ENCODE measurements around the gene COX7C. TPM values are rescaled to one million over a fixed set of nuclear protein-coding genes. Genes with fewer than 3 reads are reported as not detected.

The COX7C gene
- total RNA-seq, 2 experiments from 2014 or later: 701 to 738 TPM

DNA sequence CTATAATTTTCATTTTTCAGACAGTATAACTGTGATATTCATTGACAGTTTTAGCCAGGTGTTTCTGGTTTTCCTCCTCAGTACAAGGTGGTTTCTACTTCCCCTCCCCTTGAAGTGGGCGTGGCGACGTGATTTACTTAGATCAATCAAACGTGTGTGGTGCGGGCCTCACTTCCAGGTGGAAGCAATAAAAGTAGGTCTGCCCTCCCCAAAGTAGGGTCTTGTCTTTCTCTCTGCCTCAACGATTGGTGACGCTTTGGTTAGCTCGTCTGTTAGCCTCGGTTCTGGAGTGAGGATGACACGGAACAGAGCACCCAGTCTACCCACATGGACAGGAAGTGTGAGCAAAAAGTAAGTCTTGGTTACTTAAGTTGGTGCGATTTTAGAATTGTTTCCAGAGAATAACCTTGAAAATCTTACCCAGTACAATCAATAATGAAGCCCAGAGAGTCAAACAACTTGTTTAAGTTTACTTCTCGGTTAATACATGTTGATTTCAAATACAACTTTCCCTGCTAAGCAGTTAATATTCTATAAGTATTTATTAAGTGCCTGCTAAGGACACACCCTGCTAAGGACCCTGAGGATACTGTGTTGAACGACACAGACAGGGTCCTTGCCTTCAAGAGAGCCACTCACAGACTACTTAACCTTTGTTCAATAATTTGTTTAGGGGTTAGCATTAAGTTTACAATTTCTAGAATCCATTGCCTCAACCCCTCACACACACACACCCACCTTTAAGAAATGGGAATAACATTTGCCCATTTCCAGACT, 48.4 kb downstream of the COX7C start:
- Mint-ChIP-seq H3K27ac (peak overlapping the region; percentile 44), H3K9me3 (no peaks in the 10 kb centered on the region), H3K27me3 (peaks cover 12% of the 10 kb centered on the region), H3K36me3 (ENCODE audit: low read depth) (no peaks in the 10 kb centered on the region), H3K4me1 (ENCODE audit: low read depth) (peaks cover 2% of the 10 kb centered on the region), H3K4me3 (peak overlapping the region; percentile 46)
- ChIA-PET POLR2A (no interaction called here), CTCF (interaction anchor here (0.7 to 1.2 kb wide), 2 partner anchors 13 to 22 kb away, joined by 3 read pairs; no protein-coding TSS in a partner anchor)
- ATAC-seq: peak; percentile 74
- TF ChIP-seq, protein P1, sequence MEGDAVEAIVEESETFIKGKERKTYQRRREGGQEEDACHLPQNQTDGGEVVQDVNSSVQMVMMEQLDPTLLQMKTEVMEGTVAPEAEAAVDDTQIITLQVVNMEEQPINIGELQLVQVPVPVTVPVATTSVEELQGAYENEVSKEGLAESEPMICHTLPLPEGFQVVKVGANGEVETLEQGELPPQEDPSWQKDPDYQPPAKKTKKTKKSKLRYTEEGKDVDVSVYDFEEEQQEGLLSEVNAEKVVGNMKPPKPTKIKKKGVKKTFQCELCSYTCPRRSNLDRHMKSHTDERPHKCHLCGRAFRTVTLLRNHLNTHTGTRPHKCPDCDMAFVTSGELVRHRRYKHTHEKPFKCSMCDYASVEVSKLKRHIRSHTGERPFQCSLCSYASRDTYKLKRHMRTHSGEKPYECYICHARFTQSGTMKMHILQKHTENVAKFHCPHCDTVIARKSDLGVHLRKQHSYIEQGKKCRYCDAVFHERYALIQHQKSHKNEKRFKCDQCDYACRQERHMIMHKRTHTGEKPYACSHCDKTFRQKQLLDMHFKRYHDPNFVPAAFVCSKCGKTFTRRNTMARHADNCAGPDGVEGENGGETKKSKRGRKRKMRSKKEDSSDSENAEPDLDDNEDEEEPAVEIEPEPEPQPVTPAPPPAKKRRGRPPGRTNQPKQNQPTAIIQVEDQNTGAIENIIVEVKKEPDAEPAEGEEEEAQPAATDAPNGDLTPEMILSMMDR (IDR thresholded peaks at IDR 0.05): no peak
- intact Hi-C loops (cut with micrococcal nuclease): no loop called here
- DNase-seq: peak; percentile 60

DNA sequence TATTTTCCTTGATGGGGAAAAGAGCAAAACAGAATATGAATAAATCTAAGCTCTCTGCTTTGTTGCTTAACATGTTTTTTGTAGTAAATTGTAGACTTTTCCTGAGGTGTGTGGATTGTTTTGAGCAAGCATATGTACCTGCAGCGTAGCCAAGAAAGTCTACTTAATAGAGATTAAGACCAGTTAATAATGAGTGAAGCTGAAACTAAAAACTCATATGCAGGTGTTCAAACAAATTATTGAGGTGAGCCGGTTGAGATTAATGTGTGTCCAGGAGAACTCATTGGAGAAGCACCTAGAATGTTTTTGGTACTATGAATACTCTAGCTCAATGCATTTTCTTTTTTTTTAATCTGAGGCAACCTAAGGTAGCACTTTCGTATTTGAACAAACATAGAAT, 49.2 kb downstream of the COX7C start:
- Mint-ChIP-seq H3K4me3 (no peak overlapping the region), H3K27ac (no peak overlapping the region), H3K27me3 (peaks cover 10% of the 10 kb centered on the region), H3K9me3 (no peaks in the 10 kb centered on the region), H3K4me1 (ENCODE audit: low read depth) (peaks cover 2% of the 10 kb centered on the region), H3K36me3 (ENCODE audit: low read depth) (no peaks in the 10 kb centered on the region)
- TF ChIP-seq, protein P1 (IDR thresholded peaks at IDR 0.05): no peak
- DNase-seq (no peak), ATAC-seq (no peak)
- ChIA-PET POLR2A (no interaction called here), CTCF (interaction anchor here (0.7 to 1.2 kb wide), 3 partner anchors 12 to 21 kb away, joined by 3 to 4 read pairs (median 3); no protein-coding TSS in a partner anchor)
- intact Hi-C loops (cut with micrococcal nuclease): no loop called here

Data from activated CD8-positive, alpha-beta T cell treated with anti-CD3 and anti-CD28 coated beads for 36 hours (primary cell).